Measurements from ENCODE around the gene CACNA2D2.

Gene CACNA2D2

DNA sequence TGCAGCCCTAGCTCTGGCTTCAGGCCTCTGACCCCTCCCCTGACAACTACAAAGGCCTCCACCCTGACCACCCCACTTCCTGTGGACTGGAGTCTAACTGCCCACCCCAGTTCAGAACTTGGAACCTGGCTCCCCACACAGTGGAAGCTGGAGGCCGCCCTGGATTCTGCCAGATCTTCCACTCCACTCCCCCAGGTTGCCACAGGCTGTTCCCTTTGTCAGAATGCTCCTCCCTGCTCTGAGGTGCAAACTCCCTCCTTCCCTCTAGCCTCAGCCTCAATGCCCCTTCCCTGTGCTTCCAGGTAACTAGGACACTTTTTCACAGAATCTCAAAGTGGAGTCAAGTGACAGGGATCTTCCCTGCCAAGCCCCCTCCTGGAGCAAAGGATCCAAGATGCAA lies 81.3 kb downstream of the CACNA2D2 start:
- no peak for DNase-seq

DNA sequence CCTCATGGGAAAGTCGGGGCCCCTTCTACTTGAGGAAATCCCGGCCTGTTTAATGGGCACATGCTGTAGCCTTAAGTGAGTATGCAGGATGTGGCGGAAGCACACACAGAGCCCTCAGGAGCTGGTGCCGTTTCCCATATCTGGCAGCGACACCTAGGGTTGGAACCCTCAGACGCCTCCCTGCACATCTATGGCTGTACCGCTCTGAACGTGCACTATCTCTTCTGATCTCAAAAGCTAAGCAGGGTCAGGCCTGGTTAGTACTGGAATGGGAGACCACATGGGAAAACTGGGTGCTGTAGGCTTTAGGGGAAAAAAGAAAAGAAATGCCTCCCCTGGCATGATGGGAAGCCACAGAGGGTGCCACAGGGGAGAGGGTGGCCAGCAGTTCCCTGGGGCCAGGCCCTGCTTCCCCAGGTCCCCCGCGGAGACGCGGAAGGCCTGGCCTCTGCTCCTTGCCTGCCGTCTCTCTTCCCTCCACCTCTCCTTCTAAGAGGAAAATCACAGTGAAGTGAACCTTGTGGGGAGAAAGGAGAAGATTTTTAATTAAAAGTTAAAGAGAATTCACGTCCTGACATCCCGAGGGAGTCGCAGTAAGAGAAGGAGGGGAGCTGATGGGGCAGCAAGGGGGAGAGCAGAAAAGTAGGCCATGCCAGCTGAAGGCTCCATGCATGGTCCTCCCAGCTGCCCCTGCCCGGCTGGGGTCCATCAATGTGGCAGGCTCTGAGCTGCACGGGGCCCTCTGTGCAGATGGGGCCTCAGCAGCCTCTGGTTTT lies 83.7 kb downstream of the CACNA2D2 start:
- no peak for DNase-seq

DNA sequence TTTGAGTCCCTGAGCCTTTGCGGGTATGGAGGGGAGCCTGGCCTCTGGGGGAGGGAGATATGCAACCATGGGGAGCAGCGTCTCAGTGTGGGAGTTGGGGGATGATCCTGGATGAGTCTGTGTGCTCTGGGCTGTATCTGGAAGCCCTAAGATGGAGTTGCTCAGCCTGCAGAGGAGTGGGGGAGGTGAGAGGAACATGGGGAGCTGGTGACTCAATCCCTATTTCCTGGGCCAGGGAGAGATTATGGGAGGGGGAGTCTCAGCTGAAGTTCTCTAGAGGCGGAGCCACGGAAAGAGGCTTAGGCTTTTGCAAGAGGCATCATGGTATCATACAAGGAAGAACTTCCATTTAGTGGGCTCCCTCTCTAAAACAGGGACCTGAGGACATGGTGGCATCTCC lies 84.6 kb downstream of the CACNA2D2 start:
- DNase-seq, result peak; percentile 63

DNA sequence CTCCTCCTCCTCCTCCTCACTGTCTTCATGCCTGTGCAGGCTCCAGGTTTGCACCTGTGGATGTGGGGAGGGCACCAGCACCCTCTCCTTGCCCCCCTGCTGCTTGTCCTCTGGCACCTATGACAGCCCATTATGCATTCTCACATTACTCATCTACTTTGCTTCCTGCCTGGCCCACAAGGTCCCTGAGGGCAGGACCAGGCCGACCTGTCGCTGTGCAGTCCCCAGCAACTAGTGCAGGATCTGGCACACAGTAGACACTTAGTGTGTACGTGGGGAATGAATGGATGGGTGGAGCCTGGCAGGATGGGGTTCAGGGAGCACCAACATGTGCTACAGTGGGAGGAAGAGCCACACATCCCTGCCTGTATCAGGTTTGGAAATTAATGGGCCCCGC lies 85.8 kb downstream of the CACNA2D2 start:
- no peak for DNase-seq

DNA sequence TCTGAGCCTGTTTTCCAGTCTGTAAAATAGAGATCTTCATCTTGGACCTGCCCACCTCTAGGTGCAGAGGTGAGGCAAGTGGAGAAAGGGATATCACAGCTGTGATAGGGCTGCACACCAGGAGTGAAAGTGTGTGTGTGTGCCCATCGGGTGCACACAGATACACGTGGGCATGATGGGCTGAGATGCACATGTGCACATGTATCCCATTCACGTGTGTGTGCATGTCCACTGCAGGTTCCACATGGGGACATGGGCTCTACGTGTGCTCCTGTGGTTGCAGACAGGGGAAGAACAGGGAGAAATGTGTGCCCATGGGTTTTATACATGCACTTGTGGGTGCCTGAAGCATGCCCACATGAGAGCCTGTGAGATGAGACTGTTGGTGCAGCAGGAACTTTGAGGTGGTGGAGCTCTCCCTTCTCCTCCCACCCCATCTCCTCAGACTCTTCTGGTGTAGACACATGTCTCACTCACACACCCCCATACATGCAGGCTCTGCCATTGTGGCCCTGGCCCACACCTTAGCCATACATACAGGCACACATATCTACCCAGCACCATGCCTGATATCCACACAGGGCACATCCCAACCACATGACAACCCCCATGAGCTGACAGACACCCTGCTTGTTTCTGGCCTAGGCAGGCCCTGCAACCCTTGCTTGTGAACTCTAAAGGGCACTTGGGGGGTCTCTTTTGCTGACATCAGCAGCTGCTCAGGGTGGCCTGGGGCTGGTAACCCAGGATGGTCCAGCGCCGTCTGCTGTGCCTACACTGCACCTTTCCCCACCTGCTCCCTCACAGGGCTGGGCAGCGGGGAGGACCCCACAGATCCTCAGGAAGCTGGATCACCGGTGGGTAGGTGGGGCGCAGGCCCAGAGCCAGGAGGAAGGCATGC lies 86.4 kb downstream of the CACNA2D2 start:
- no peak for DNase-seq

DNA sequence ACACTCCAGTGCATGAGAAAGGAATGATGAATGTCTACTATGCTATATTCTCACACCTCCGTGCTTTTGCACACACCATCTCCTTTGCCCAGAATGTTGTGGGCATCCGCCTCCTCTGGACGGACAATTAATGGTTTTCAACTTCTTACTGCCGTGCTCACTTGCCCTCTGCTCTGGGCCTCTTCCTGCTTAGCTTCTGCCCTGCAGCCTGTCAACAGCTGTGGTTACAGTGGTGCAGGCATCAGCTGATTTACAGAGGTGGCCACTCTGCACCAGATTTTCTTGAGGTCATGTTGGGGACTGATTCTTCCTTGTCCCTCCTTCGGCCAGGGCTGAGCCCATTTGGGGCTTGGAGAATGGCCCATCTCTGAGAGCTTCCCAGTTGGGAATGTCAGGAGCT lies 87.6 kb downstream of the CACNA2D2 start:
- no peak for DNase-seq

DNA sequence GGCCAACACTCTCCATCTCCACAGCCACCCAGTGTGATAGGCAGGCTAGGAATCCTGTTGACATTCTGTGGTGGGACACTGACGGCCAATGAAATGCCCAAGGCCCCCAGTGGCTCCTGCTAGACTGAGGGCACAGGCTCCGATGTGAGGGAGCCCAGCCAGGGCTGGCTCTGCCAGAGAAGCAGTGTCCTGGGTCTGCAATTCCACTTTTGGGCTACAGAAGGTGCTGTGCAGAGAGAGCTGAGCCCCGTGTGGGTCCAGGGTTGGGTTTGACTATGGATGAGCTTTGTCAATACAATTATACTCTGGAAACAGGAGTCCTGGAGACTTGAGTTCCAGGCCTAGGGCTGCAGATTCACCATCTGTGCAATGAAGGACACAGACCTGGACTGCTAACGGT lies 88.4 kb downstream of the CACNA2D2 start:
- no peak for DNase-seq

DNA sequence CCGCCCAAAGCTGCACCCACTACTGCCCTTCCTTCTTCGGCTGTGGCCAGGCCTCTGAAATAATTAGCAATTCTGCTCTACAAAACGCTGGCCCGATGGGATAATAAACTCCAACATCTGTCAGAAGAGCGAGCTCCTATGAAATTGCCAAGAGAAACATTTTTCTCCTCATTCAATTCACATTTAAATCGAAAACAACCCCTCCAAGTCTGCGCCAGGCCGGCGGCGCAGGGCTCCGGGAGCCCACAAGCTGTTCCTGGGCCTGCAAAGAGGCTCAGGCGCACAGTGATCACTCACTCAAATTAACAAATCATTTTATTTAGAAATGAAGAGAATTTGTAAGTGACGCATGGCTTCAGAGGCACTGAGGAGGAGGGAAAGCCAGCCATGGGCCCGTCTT lies 88.8 kb downstream of the CACNA2D2 start:
- no peak for DNase-seq

DNA sequence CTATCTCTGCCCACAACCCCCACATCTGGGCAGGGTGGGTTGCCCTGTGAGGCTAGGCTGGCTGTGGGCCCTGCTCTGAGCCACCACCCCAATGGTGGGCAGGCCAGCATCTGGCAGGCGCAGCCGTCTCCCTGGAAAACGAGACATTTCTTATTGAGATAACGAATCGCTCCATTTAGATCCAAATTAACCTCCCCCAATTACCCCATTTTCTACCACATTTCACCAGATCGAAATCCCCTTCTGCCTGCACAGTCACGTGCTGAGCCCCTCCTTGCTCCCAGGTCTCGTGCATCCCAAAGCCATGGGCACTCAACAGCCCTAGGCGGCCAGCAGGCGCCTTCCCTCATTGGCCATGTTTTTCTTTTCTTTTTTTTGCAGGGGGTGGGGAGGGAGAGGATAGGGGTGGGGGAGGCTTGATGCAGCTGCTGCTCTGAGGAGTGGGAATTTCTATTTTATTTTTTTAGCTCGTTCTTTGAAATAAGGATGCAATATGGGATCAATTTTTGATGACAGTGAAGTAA lies 91.1 kb downstream of the CACNA2D2 start:
- DNase-seq, result no peak

DNA sequence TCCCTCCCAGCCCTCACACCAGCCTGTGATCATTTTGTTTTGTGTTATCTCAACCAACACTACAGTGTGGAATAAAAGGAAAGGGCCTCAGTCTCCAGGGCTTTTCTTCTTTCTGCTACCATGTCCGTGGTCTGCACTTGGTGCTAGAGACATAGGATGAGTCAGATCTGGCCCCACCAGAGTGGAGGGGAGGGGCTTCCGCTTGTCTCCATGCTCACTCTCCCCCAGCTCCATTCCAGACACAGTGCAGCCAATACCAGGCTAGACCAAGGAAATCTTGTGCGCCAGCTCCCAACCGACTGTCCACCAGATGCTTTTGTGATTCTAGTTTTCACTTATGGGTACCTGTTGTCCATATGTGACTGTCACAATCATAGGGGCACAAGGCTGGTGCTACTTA lies 92.2 kb downstream of the CACNA2D2 start:
- DNase-seq, result no peak

DNA sequence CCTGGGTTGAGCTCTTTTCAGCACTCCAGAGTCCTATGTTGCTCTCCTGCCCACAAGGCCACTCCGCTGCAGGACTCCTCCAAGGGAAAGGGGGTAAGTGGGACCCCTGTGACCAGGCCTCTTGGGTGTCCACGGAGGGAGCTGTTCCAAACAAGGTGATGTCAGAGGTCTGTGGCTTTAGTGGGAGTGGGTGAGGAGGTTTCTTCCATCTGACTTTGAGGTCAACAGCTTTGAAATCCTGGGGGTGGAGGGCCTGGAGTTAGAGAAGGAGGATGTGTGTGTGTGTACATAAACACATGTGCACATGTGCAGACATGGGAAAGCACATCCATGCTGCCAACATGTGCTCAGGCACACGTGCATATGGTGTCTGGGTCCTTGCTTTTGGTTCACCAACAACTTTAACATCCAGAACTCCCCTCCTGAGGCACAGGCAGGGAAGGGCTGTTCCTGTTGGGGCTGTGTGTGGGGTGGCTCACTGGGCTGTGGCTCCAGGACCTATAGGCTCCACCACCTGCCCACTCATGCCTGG lies 92.8 kb downstream of the CACNA2D2 start:
- DNase-seq, result no peak

DNA sequence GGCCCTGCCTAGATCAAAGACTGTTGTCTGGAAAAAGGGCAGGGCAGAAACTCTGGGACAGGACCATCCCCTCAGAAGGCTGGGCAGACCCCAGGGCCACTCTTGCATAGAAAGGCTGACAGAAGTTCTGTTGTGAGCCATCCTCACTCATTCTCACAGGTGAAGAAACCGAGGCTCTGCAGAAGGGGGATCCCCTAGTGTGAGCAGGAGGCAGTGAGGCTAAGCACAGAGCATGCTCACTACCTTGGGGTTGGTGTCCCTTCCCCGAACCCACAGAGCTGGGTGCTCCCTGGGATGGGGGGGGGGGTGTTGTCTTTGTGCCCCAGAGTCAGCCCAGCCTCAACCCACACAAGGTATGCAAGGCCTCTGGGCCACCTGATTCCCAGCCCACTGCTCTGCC lies 93.2 kb downstream of the CACNA2D2 start:
- no peak for DNase-seq

DNA sequence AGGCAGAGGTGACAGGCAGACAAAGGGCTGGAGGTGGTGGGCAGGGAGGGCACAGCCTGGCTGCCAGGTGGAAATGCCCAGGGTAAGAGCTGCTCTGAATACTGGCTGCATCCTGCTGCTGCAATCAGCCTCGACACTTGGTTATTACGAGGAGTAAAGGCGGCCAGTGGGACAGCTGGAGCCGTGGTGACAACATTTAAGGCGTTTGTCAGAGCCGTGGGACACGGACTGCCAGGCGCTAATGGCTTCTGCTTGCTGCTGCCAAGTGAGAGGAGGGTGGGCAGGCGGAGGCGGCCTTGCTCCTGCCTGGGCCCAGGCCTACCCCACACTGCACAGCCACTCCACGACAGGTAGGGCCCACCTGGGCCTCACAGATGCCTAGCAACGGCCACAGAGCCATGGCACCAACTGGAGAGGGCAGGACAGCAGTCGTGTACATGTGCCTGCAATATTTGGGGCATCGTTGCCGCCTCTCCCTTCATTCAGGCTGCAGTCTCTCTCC lies 94.9 kb downstream of the CACNA2D2 start:
- DNase-seq, result no peak

DNA sequence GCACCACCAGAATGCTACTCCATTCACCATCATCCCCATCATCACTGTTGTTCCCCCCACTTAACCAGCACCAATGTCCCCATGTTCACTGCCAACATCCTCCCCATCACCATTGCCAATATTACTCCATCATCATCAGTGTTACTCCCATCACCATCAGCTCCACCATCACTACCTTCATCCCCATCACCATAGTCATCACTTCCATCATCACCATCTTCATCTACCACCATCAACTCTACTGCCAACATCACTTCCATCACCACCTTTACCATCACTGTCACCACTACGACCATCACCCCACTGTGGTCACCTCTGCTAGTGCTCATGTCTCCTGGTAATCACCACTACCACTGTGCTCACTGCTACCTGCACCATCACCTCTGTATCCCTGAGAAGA lies 96.9 kb downstream of the CACNA2D2 start:
- no peak for DNase-seq

DNA sequence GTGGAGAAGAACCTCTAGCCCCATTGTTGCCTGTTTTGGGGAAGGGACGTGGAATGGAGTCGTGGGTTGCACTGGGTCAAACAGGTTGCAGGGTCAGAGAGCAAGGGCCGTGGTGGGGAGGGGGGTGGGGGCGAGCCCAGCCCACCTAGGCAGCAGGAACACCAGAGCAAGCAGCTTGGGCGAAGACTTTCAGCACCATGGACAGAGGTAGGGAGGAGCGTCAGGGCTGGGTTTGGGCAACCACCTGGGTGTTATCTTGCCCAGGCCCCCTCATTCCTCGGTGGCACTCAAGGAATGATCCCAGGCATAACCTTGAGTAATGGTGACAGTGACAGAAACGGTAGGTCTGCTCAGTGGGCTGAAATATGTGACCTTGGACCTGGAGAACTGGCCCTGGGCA lies 98.2 kb downstream of the CACNA2D2 start:
- no peak for DNase-seq

DNA sequence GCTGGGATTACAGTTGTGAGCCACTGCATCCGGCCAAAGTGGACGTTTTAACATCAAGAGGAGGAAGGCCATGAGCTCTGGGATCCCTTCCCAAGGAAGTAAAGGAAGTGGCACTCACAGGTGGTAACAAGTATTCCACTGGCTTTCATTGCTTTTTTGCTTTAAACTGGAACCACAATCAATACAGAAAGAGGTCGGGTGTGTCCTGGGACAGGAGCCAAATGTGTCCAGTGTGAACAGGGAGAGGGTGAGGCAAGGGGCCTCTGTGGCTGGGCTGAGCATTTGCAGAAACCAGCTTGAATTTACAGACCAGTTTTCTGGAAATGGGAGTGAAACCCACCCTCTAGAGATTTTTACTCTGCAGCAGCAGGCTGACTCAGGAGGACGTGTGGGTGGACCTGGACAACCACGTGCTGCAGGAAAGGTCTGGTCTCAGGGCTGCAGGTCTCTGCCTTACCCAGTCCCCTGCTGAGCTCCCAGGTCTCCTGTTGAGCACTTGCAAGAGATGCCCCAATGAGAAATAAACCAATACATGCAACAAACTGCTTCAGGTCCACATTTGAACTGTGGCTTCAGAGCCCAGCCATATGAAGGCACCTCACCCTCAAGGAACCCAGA lies 101.3 kb downstream of the CACNA2D2 start:
- no peak for DNase-seq

DNA sequence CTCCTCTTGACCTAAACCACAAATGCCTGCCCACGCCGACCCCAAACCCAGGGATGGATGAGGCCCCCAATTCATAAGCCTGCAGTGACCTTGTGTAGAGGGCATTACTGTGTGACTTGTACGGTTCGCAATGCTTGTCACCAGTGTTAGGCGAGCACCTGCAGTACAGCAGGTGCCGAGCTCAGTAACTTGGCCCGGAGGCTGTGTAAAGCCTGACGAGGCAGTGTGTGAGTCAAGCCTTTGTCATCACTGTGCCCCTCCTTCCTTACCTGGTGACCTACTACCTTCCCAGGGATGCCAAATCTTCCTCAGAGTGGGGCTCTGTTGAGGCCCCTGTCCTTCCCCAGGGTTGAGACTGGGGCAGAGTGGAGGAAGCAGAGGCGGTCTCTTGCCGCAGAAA lies 106.9 kb downstream of the CACNA2D2 start:
- no peak for DNase-seq

DNA sequence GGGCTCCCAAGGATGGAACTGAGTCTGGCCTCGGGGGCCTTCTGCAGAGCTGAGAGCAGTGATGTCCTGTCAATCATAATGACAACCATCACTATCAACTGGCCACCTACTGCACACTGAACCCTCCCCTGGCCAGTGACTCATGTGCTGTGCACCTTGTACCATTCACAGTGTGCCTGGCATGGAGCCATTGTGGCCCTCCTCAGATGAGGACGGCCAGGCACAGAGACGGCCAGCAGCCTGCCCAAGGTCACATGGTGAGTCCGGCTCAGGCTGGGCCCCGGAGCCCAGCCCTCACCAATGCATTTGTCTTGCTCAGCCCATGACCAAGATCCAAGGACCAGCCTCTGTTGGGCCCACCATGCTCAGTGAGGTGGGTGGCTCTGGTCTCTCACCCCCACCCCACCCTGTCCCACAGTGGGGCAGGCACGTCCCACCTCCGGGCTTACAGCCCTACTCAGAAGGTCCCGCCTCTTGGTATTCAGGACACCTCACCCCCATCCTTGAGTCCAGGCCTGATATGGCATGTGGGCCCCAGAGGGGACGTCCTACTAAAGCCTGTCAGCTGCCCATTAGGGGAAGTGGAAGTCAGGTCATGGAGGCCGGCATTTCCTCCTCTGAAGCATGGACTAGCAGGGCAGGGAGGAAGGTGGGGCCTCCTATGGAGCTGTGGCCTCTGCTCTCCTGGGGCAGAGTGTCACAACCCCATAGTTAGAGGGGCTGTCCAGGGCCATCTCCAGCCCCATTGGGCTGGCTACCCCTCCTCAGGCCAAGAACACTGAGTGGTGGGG lies 108.2 kb downstream of the CACNA2D2 start:
- DNase-seq, result no peak

DNA sequence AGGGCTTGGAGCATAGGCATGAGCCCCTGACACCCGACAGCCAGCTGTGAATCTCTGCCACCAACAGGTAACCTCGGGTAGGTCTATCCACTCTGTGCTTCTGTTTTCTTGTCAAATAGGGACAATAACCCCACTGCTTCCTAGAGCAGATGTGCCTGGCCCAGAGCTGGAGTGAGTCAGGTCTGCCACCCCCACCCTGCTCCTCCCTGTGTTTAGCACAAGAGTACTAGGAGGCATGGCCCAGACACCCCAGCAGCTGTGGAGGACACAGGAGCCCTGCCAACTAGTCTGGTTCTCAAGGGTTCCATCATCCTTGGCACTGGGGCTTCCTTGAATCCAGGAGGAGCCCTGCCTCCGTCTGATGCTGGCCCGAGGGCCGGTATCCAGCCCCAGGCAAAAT lies 110.4 kb downstream of the CACNA2D2 start:
- no peak for DNase-seq

DNA sequence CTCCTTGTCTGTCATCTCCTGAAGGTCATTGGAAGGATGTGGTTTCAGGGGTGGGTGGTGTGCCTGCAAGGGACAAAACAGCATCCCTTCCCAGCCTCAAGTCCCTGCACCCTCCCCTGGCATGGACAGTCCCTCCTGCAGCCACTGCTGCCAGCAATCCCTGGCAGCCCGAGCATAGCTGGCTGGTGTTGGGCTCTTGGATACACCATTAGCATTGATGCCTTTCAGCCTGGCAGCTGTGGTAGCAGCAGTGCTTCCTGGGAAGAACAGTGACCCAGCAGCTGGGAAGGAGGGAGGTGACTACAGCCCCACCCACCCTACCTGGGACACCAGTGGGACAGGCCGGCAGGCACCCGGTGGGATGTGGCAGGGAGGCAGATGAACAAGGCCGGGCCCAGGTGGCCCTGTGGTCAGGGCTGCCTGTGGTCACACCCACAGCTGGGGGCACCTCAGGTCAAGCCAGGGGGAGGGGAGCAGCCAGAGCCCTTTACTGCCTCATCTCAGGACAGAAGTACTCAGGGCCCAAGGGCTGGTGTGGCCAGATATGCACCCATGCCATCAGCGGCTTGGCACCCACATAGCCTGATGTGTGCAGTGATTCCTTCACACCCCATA lies 111.2 kb downstream of the CACNA2D2 start:
- no peak for DNase-seq

DNA sequence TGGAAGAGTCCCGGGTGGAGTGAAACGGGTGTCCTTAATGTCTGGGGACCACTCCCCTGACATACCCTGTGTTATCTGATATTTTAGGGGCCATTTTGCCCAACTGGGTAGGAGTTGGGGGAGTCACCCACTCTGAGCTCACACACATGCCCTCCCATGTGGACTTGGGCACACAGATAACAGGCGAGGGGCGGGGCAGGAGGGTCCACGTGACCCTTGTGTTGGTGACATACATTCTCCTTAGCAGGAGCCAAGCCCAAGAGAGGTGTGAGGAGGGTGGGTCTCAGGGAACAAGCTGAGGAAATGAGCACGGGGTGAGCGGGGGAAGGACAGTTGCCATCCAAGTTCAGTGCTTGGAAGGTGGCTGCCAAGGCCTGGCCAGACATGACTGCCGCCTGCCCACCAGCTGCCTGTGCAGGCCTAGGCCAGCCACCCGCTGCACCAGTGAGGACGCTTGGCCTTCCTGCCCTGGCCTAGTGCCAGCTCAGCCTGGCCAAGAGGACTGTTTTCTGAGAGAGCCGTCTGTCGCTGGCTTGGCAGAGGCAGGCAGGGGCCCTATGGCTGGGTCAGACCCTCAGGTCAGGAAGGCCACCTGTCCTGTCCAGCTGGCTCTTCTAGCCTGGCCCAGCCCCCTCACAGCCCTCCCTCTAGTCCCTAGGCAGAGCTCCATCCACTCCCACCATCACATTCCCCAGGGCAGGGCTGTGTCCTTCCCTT lies 112.8 kb downstream of the CACNA2D2 start:
- DNase-seq, result no peak

Measured in NCI-H226 (cell line).